ENCODE data around the gene FIBCD1. TPM values are rescaled to one million over a fixed set of nuclear protein-coding genes. Genes with fewer than 3 reads are reported as not detected.

The FIBCD1 gene
- total RNA-seq, 4 donors from 2014 or later, result not detected

- peaks cover 0 to 8% (median 0%) of the 10 kb centered on the region in 3 donors for H3K4me1 ChIP-seq
- no peak overlapping the region for H3K4me3 ChIP-seq
- TF ChIP-seq POLR2A (IDR thresholded peaks at IDR 0.05), result no peak
- TF ChIP-seq CTCF (IDR thresholded peaks at IDR 0.05), result no peak
- no peaks in the 10 kb centered on the region for H3K9me3 ChIP-seq
- no peak overlapping the region for H3K27ac ChIP-seq
- intact Hi-C loops (cut with DNase I), result no loop called here
- DNase-seq, result no peak
- H3K36me3 ChIP-seq, result no peaks in the 10 kb centered on the region
- WGBS, 2 donors, result 56 to 80% methylated on average over 1 to 7 of the region's 14 CpGs
- H3K27me3 ChIP-seq, result peaks cover 0 to 96% (median 0%) of the 10 kb centered on the region in 4 donors
Measured at GRCh38 chr9:130919559-130920145, 19.4 kb downstream of the FIBCD1 start.

- H3K36me3 ChIP-seq, result no peaks in the 10 kb centered on the region
- 40 to 81% methylated on average over 11 to 17 of the region's 33 CpGs for WGBS, 2 donors
- no peaks in the 10 kb centered on the region for H3K9me3 ChIP-seq
- H3K27ac ChIP-seq, result no peak overlapping the region
- H3K4me1 ChIP-seq, result peaks cover 0 to 8% (median 0%) of the 10 kb centered on the region in 3 donors
- DNase-seq, result no peak
- peaks cover 0 to 96% (median 0%) of the 10 kb centered on the region in 4 donors for H3K27me3 ChIP-seq
- H3K4me3 ChIP-seq, result no peak overlapping the region
- TF ChIP-seq CTCF (IDR thresholded peaks at IDR 0.05), result no peak
- no peak for TF ChIP-seq POLR2A (IDR thresholded peaks at IDR 0.05)
- intact Hi-C loops (cut with DNase I), result no loop called here
Measured at GRCh38 chr9:130918826-130919558, 20.1 kb downstream of the FIBCD1 start.

- WGBS, 2 donors, result 34 to 61% methylated on average over 3 to 7 of the region's 9 CpGs
- Histone ChIP-seq H3K9me3 (no peaks in the 10 kb centered on the region), H3K27ac (no peak overlapping the region), H3K27me3 (peaks cover 0 to 93% (median 0%) of the 10 kb centered on the region in 4 donors), H3K36me3 (no peaks in the 10 kb centered on the region), H3K4me1 (peaks cover 0 to 15% (median 1%) of the 10 kb centered on the region in 3 donors), H3K4me3 (no peak overlapping the region)
- intact Hi-C loops (cut with DNase I), result no loop called here
- no peak for DNase-seq
- TF ChIP-seq POLR2A (IDR thresholded peaks at IDR 0.05) (no peak), CTCF (IDR thresholded peaks at IDR 0.05) (no peak)
Measured at GRCh38 chr9:130918101-130918825, 20.8 kb downstream of the FIBCD1 start.

- H3K36me3 ChIP-seq, result no peaks in the 10 kb centered on the region
- 75 to 77% methylated on average over 16 to 20 of the region's 34 CpGs for WGBS, 2 donors
- no peaks in the 10 kb centered on the region for H3K9me3 ChIP-seq
- TF ChIP-seq POLR2A (IDR thresholded peaks at IDR 0.05) (no peak), CTCF (IDR thresholded peaks at IDR 0.05) (no peak)
- peaks cover 0 to 89% (median 0%) of the 10 kb centered on the region in 4 donors for H3K27me3 ChIP-seq
- H3K4me3 ChIP-seq, result no peak overlapping the region
- peaks cover 0 to 24% (median 8%) of the 10 kb centered on the region in 3 donors for H3K4me1 ChIP-seq
- H3K27ac ChIP-seq, result no peak overlapping the region
- intact Hi-C loops (cut with DNase I), result no loop called here
- DNase-seq, result no peak
Measured at GRCh38 chr9:130917168-130917960, 21.7 kb downstream of the FIBCD1 start.
